ENCODE measurements around the gene NLRP7. TPM values are rescaled to one million over a fixed set of nuclear protein-coding genes. Genes with fewer than 3 reads are reported as not detected.

NLRP7 gene
- total RNA-seq, 4 donors from 2014 or later: not detected

GRCh38 chr19:54877471-54877870 is 69.9 kb downstream of the NLRP7 start:
- 48 to 56% methylated on average over 3 of the region's 3 CpGs for WGBS, 2 donors
- intact Hi-C loops (cut with DNase I): no loop called here
- Histone ChIP-seq H3K4me3 (no peak overlapping the region), H3K36me3 (no peaks in the 10 kb centered on the region), H3K4me1 (no peaks in the 10 kb centered on the region), H3K27me3 (peaks cover 0 to 21% (median 0%) of the 10 kb centered on the region in 4 donors), H3K9me3 (no peaks in the 10 kb centered on the region), H3K27ac (no peak overlapping the region)
- TF ChIP-seq POLR2A (IDR thresholded peaks at IDR 0.05) (no peak), CTCF (IDR thresholded peaks at IDR 0.05) (no peak)
- DNase-seq: no peak

GRCh38 chr19:54875506-54875905 is 71.8 kb downstream of the NLRP7 start:
- no peaks in the 10 kb centered on the region for H3K9me3 ChIP-seq
- TF ChIP-seq POLR2A (IDR thresholded peaks at IDR 0.05): no peak
- no peak for TF ChIP-seq CTCF (IDR thresholded peaks at IDR 0.05)
- no peaks in the 10 kb centered on the region for H3K4me1 ChIP-seq
- WGBS, 2 donors: 50 to 56% methylated on average over 2 of the region's 2 CpGs
- H3K4me3 ChIP-seq: no peak overlapping the region
- intact Hi-C loops (cut with DNase I): no loop called here
- DNase-seq: no peak
- no peak overlapping the region for H3K27ac ChIP-seq
- no peaks in the 10 kb centered on the region for H3K36me3 ChIP-seq
- H3K27me3 ChIP-seq: peaks cover 0 to 2% (median 0%) of the 10 kb centered on the region in 4 donors

DNA sequence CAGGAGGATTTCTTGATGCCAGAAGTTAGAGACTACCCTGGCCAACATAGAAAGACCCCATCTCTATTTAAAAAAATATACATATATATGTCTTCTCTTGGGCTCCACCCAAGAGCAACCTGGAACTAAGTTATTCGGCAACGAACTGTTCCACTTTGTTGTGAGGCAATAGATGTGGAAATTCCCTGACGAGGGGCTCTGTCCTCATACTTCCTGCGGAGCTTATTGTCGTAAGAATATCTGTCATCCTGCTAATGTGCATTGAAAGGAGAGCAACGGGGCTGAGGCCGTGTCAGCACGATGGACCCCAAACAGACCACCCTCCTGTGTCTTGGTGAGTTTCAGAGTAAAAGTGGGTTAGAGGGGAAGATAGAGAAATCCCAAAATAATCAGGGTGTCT is 73.3 kb downstream of the NLRP7 start, which contains the start of gene FCAR:
Gene FCAR (plus strand): TSS at position 246 of the 400 bp plus-strand sequence. CDS start 55 bp downstream, at position 301.
- TF ChIP-seq CTCF (IDR thresholded peaks at IDR 0.05) (no peak), POLR2A (IDR thresholded peaks at IDR 0.05) (no peak)
- no peak within 1 kb of the TSS for H3K27ac ChIP-seq
- WGBS, 2 donors: 62 to 78% methylated on average over 8 of the region's 8 CpGs
- H3K36me3 ChIP-seq: no peaks in the 10 kb centered on the region
- H3K9me3 ChIP-seq: no peaks in the 10 kb centered on the region
- H3K27me3 ChIP-seq: no peaks in the 10 kb centered on the region
- no peak within 1 kb of the TSS for H3K4me3 ChIP-seq
- no peak for DNase-seq
- H3K4me1 ChIP-seq: no peaks in the 10 kb centered on the region
- intact Hi-C loops (cut with DNase I): no loop called here

Small RNA genes within 50 kb of the gene (small RNA-seq; reads per million reads assigned to genes)
- gene AC011476.8: 0 reads per million in 4 donors

Other genes with a start within 250 kb of the NLRP7 start
- gene KIR3DL3, start 223.1 kb downstream of the NLRP7 start, total RNA-seq: not detected
- gene KIR2DL3, start 209.0 kb downstream of the NLRP7 start, total RNA-seq: not detected
- not detected for gene KIR2DL1, start 177.7 kb downstream of the NLRP7 start, total RNA-seq
- not detected for gene KIR2DL4, start 143.9 kb downstream of the NLRP7 start, total RNA-seq
- gene KIR3DL1, start 131.1 kb downstream of the NLRP7 start, total RNA-seq: not detected
- gene KIR2DS4, start 114.9 kb downstream of the NLRP7 start, total RNA-seq: not detected
- gene KIR3DL2, start 97.1 kb downstream of the NLRP7 start, total RNA-seq: not detected
- gene FCAR, start 73.3 kb downstream of the NLRP7 start, total RNA-seq: under 1 TPM in 2 of 4 donors, not detected in 2; 0.41 to 0.61 TPM
- gene NCR1, start 41.4 kb downstream of the NLRP7 start, total RNA-seq: not detected
- gene NLRP2, start 18.8 kb upstream of the NLRP7 start, total RNA-seq: 10 to 100 TPM; 10.1 to 44.4 (median 17.5) TPM
- not detected for gene GP6, start 90.7 kb upstream of the NLRP7 start, total RNA-seq
- 10 to 100 TPM; 32.2 to 68.0 (median 41.4) TPM for gene RDH13, start 115.6 kb upstream of the NLRP7 start, total RNA-seq
- gene EPS8L1, start 128.3 kb upstream of the NLRP7 start, total RNA-seq: 100 to 1,000 TPM; 151 to 341 (median 286) TPM
- 10 to 100 TPM; 35.1 to 89.1 (median 43.7) TPM for gene PPP1R12C, start 170.1 kb upstream of the NLRP7 start, total RNA-seq
- 10 to 100 TPM in 1 of 4 donors, 1 to 10 TPM in 3; 3.3 to 23.1 (median 6.2) TPM for gene TNNT1, start 201.7 kb upstream of the NLRP7 start, total RNA-seq
- gene TNNI3, start 210.2 kb upstream of the NLRP7 start, total RNA-seq: not detected
- gene DNAAF3, start 219.1 kb upstream of the NLRP7 start, total RNA-seq: 1 to 10 TPM in 3 of 4 donors, under 1 TPM in 1; 0.53 to 2.8 (median 1.4) TPM
- under 1 TPM in 1 of 4 donors, not detected in 3; 0.22 TPM for gene SYT5, start 232.8 kb upstream of the NLRP7 start, total RNA-seq

All from esophagus squamous epithelium (tissue), 5 donors.